Transverse colon (tissue), 4 donors: ENCODE results near the gene VASN.

Experiments
- EP300 ChIP-seq: sonication (generic); formaldehyde crosslinking; IDR thresholded peaks from one replicate; pipeline ENCODE4 v1.6.1; 2017; ENCODE audit warnings: antibody characterized with exemption, low read depth
- POLR2A ChIP-seq: fragments of 450-650 bp; IDR thresholded peaks from one replicate; pipeline ENCODE4 v1.6.1; 2016; ENCODE audit warnings: antibody characterized with exemption, mild to moderate bottlenecking, moderate library complexity
- POLR2AphosphoS5 ChIP-seq, 3 donors: sonication (generic); formaldehyde crosslinking; IDR thresholded peaks; one replicate each; pipeline ENCODE4 v1.6.1; 2016; ENCODE audit warnings: antibody characterized with exemption in 3 of 3
- TF ChIP-seq, protein P1 (sequence below), 5 experiments: fragments of 200-600 bp in 3 of 5; fragments of 450-650 bp in 2 of 5; sonication (generic) in 3 of 5; IDR thresholded peaks; 1 replicate in 2 of 5; 2 replicates in 3 of 5; pipeline ENCODE4 v1.5.1; 2016 to 2017; ENCODE audit warnings: antibody characterized with exemption in 5 of 5, inconsistent platforms in 3 of 5, mild to moderate bottlenecking in 2 of 5, moderate library complexity in 1 of 5

DNA sequence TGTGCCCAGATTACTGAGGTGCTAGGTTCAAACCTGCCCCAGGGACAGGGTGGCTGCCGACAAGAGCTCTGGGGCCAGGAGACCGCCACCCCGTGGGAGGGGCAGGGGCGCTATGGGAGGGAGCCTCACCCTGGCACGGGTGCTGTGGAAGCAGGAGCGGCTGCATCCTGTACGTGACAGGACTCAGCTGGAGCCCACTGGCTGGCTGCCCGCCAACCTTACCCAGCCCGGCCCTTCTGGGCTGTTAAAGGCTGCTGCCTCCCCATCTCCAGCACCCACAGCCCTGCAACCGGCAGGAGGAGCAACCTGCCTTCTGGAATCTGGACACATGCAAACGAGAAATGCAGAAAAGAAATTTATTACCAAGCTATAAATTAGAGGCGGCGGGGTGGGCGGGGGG, 31.7 kb upstream of the VASN start:
- TF ChIP-seq EP300 = no peak
- TF ChIP-seq, protein P1, sequence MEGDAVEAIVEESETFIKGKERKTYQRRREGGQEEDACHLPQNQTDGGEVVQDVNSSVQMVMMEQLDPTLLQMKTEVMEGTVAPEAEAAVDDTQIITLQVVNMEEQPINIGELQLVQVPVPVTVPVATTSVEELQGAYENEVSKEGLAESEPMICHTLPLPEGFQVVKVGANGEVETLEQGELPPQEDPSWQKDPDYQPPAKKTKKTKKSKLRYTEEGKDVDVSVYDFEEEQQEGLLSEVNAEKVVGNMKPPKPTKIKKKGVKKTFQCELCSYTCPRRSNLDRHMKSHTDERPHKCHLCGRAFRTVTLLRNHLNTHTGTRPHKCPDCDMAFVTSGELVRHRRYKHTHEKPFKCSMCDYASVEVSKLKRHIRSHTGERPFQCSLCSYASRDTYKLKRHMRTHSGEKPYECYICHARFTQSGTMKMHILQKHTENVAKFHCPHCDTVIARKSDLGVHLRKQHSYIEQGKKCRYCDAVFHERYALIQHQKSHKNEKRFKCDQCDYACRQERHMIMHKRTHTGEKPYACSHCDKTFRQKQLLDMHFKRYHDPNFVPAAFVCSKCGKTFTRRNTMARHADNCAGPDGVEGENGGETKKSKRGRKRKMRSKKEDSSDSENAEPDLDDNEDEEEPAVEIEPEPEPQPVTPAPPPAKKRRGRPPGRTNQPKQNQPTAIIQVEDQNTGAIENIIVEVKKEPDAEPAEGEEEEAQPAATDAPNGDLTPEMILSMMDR (IDR thresholded peaks at IDR 0.05) = no peak
- no peak for TF ChIP-seq POLR2AphosphoS5 (IDR thresholded peaks at IDR 0.05)
- TF ChIP-seq POLR2A = no peak
